WI38 (cell line): Measurements from ENCODE around the gene PEAK1.

Experiments
- H3K4me3 ChIP-seq: 2 replicates; pipeline ENCODE4 v1.5.1; 2011; ENCODE audit warnings: low read depth, mild to moderate bottlenecking, control low read depth, low read length
- TF ChIP-seq, protein P1 (sequence below): IDR thresholded peaks from 2 replicates; pipeline ENCODE4 v1.5.1; 2012; ENCODE audit warnings: low read depth, mild to moderate bottlenecking, control low read depth, low read length

The PEAK1 gene

DNA sequence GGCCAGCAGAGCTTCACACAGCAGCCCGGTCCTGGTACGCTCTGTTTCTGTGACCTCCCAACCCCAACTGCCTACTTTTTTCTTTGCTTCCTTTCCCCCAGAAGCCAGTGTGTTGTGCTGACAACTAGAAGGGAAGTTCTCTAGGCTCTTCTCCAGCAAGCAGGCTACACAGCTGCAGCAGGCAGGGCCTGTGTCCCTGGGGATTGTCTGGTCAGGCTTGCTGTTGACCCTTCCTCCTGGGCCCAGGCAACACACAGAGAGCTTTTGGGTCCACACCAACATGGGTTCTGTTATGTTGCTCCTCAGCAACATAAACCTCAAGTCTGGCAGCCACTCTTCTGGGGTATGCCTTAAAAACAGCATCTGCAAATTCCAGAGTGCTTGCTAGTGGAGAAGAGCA lies 312.8 kb downstream of the PEAK1 start:
- TF ChIP-seq, protein P1, sequence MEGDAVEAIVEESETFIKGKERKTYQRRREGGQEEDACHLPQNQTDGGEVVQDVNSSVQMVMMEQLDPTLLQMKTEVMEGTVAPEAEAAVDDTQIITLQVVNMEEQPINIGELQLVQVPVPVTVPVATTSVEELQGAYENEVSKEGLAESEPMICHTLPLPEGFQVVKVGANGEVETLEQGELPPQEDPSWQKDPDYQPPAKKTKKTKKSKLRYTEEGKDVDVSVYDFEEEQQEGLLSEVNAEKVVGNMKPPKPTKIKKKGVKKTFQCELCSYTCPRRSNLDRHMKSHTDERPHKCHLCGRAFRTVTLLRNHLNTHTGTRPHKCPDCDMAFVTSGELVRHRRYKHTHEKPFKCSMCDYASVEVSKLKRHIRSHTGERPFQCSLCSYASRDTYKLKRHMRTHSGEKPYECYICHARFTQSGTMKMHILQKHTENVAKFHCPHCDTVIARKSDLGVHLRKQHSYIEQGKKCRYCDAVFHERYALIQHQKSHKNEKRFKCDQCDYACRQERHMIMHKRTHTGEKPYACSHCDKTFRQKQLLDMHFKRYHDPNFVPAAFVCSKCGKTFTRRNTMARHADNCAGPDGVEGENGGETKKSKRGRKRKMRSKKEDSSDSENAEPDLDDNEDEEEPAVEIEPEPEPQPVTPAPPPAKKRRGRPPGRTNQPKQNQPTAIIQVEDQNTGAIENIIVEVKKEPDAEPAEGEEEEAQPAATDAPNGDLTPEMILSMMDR = no peak
- H3K4me3 ChIP-seq = no peak overlapping the region

DNA sequence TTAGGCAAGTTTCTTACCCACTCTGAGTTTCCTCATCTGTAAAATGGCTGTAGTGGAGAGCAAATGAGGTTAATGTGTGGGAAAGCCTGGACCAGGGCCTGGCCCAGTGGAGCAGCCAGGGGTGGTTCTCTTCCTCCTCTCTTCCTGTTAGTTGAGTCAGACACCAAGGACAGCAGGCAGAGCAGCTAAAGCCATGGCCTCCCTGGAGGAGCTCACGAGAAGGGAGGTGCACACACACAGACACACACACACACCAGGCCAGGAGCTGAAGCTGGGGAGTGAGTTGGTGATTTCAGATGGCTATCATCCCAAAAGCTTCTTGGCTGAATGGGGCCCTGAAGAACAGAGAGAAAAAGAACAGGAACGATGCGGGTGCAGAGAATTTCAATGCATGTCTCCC lies 315.7 kb downstream of the PEAK1 start:
- no peak overlapping the region for H3K4me3 ChIP-seq
- TF ChIP-seq, protein P1 = no peak

DNA sequence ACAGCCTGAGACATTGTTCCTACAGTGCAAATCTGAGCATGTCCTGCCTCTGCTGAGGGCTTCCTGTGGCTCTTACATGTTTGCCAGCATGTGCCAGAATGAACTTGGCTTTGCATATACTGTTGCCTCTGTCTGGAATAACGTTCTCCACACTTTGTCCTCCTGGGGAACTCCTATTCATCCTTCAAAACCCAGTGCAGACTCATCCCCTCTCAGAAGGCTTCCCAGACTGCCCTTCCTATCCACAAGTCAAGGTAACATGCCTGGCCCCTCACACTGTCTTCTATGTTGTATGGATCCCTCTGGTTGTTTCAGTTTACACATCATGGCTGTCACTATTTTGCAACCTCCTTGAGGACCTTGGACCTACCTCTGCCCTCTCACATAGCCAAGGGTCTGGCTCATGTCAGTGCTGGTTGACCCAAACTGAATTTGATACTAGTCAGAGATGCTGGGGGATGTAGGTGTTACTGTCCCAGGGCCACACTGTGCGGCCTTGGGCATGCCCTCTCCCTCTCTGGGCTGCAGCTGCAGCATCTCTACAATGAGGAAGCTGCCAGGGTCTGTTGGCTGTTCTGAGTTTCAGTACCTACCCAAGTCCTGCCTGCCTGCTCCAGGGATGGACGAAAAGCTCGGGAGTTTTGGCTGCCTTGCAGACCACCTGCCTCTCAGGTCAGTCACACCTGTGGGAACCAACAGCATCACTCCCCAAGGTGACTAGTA lies 320.0 kb downstream of the PEAK1 start:
- H3K4me3 ChIP-seq = no peak overlapping the region
- TF ChIP-seq, protein P1 = no peak

DNA sequence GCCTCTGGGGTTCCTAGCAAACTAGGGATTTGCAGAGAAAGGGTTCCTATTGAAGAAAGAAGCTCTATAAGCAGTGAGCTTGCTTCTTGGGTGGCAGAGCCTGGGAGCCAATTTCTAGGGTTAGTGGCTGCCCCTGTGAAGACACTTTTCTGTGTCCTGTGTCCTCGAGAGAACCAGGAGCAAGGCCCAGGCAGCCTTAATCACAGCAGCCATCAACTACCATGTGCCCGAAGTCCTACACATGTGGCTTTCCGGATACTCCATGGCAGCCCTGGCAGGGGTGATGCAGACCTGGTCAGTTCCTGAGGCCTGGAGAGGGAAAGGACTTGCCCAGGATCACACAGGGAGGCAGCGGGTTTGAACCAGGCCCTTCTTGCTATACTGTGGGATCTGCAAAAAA lies 321.3 kb downstream of the PEAK1 start:
- TF ChIP-seq, protein P1 = no peak
- no peak overlapping the region for H3K4me3 ChIP-seq

DNA sequence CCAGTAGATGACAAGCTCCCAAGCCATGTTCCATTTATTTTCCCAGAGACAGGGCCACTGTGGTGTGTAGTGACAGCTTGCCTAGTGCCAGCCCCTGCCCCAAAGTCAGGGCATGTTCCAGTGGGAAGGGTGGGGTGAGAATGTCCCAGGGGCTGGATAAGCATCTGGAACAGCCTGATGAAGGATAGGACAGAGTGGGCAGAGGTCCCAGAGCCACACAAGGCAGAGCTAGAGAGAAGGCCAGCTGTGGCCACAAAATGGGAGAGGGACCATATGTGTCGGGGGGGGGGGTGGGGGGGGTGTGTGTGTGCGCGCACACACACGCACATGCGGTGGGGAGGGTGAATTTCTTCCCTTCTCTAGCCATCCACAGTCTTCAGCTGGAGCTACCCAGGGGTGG lies 322.0 kb downstream of the PEAK1 start:
- TF ChIP-seq, protein P1 = no peak
- no peak overlapping the region for H3K4me3 ChIP-seq

DNA sequence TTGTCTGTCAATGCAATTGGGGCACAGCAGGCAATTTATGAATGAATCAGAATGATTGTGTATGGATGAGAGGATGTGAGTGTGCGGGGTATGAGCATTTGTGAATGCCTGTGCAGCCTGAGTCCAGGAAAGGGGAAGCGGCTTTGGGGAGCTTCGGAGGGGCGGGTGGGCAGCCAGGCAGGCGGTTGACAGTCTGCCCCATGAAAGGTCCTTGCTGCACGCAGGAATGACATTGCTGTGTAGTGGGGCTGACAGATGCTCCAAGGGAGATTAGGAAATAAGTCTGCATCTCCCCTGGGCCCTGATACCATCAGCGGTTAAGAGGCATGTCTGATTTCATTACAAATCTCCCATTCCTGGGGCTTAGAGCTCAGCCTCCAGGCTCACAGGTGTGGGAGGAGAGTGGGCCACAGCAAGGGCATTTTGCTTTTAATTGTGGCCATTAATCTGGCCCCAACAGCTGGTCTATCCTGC lies 322.6 kb downstream of the PEAK1 start:
- TF ChIP-seq, protein P1 = no peak
- no peak overlapping the region for H3K4me3 ChIP-seq

DNA sequence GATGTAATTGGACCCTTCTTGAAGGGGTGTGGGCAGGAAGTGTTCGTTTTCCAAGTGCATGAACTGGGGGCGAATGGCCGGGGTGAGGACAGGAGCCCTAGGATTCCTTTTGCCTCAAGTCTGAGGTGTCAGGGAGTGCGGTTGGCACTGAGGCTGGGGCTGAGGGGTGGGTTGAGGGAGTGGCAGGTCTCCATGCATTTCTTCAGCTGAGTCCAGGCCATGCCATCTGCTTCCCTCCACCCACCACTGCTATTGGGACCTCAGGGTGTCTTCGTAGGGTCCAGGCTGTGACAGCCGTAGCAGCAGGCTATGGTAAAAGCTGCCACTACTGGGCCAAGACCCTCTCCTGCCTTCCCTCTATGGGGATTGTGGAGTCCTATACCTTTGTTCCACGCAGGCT lies 323.4 kb downstream of the PEAK1 start:
- TF ChIP-seq, protein P1 = no peak
- H3K4me3 ChIP-seq = no peak overlapping the region
